ENCODE data around the gene ADA.

- no peak for TF ChIP-seq POLR2AphosphoS5 (IDR thresholded peaks at IDR 0.05; ENCODE audit: low read depth, low read length)
- TF ChIP-seq REST (IDR thresholded peaks at IDR 0.05; ENCODE audit: insufficient read depth in 1 of 2, low read depth in 2 of 2, low read length in 2 of 2) = no peak
- TF ChIP-seq FOXP2 (optimal IDR thresholded peaks at IDR 0.05; ENCODE audit: borderline replicate concordance, extremely low read depth, extremely low read length, insufficient read depth) = no peak
Observed at GRCh38 chr20:44625361-44625760, 26.1 kb downstream of the ADA start.

All from PFSK-1 (cell line).